ENCODE measurements around the gene AQP12B.
"Not testable (repeated sequence)": the region's sequence is repeated elsewhere in the genome, so short reads cannot be mapped to it uniquely, and the experiment has no call there.

Gene AQP12B

DNA sequence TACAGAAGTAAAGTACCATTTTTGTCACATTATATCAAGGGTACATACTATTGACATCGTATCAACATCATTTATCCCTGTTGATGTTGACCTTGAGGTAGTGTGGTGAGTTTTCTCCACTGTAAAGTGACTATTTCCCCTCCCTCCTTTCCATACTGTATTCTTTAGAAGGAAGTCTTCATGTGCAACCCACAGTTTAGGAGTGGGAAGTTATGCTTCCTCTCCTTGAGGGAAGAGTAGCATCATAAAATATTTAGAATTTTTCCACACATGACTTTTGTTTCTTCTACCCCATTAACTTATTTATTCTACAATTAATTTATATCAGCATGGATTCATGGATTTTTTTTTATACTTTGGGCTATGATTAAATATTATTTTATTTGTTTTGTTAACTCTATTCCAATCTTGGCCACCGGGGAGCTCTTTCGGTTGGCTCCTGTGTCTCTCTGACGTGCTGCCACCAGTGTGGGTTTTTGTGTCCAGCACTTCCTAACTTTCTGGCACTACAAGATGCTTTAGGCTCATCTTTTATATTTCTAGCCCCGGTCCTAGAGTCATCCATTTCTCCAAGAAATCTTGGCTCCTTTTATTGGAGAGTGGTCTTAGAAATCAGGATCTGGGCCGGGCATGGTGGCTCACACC is 19.0 kb downstream of the AQP12B start:
- no peak overlapping the region for H2AFZ ChIP-seq (ENCODE audit: low read depth, low read length)
- H3K4me2 ChIP-seq (ENCODE audit: low read length), result no peak overlapping the region
- H3K36me3 ChIP-seq (replicated peaks; ENCODE audit: low read depth, low read length), result no peaks in the 10 kb centered on the region
- TF ChIP-seq EZH2phosphoT487 (IDR thresholded peaks at IDR 0.05; ENCODE audit: low read depth), result no peak
- TF ChIP-seq, protein P1, sequence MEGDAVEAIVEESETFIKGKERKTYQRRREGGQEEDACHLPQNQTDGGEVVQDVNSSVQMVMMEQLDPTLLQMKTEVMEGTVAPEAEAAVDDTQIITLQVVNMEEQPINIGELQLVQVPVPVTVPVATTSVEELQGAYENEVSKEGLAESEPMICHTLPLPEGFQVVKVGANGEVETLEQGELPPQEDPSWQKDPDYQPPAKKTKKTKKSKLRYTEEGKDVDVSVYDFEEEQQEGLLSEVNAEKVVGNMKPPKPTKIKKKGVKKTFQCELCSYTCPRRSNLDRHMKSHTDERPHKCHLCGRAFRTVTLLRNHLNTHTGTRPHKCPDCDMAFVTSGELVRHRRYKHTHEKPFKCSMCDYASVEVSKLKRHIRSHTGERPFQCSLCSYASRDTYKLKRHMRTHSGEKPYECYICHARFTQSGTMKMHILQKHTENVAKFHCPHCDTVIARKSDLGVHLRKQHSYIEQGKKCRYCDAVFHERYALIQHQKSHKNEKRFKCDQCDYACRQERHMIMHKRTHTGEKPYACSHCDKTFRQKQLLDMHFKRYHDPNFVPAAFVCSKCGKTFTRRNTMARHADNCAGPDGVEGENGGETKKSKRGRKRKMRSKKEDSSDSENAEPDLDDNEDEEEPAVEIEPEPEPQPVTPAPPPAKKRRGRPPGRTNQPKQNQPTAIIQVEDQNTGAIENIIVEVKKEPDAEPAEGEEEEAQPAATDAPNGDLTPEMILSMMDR (IDR thresholded peaks at IDR 0.05; ENCODE audit: low read depth, low read length), result no peak
- no peak overlapping the region for H3K9ac ChIP-seq (ENCODE audit: low read length)
- H3K27me3 ChIP-seq (ENCODE audit: low read depth, low read length), result peaks cover 6% of the 10 kb centered on the region
- no peak overlapping the region for H3K4me3 ChIP-seq (ENCODE audit: low read length)
- H3K4me1 ChIP-seq (ENCODE audit: low read length), result no peaks in the 10 kb centered on the region
- H3K27ac ChIP-seq (ENCODE audit: low read length), result no peak overlapping the region
- no peaks in the 10 kb centered on the region for H4K20me1 ChIP-seq (ENCODE audit: insufficient read depth, low read length)
- no peaks in the 10 kb centered on the region for H3K79me2 ChIP-seq (ENCODE audit: low read length)
- H3K9me3 ChIP-seq (ENCODE audit: insufficient read depth, low read length), result no peaks in the 10 kb centered on the region

DNA sequence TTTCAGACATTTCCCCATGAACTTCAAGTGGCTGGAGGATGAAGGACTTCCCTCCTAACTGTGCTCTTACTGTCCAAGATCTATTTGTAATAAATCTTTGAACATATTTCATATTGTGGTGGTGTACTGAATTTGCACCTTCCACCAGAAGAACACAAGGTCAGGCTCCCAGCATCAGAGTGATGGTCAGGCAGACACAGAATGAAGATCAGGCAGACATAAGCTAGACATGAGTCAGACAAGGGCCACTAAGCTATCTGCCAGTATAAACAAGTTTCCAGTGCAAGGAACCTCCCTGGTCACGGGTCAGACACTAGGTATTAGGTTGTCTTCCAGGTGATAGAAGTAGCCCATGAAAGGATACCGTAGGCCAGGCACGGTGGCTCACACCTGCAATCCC is 20.0 kb downstream of the AQP12B start:
- H3K4me1 ChIP-seq (ENCODE audit: low read length), result no peaks in the 10 kb centered on the region
- no peaks in the 10 kb centered on the region for H3K36me3 ChIP-seq (replicated peaks; ENCODE audit: low read depth, low read length)
- no peaks in the 10 kb centered on the region for H4K20me1 ChIP-seq (ENCODE audit: insufficient read depth, low read length)
- H3K79me2 ChIP-seq (ENCODE audit: low read length), result no peaks in the 10 kb centered on the region
- H3K9ac ChIP-seq (ENCODE audit: low read length), result no peak overlapping the region
- no peak overlapping the region for H3K27ac ChIP-seq (ENCODE audit: low read length)
- TF ChIP-seq EZH2phosphoT487 (IDR thresholded peaks at IDR 0.05; ENCODE audit: low read depth), result no peak
- TF ChIP-seq, protein P1 (IDR thresholded peaks at IDR 0.05; ENCODE audit: low read depth, low read length), result no peak
- no peaks in the 10 kb centered on the region for H3K9me3 ChIP-seq (ENCODE audit: insufficient read depth, low read length)
- H3K27me3 ChIP-seq (ENCODE audit: low read depth, low read length), result peaks cover 8% of the 10 kb centered on the region
- no peak overlapping the region for H3K4me3 ChIP-seq (ENCODE audit: low read length)
- no peak overlapping the region for H3K4me2 ChIP-seq (ENCODE audit: low read length)
- no peak overlapping the region for H2AFZ ChIP-seq (ENCODE audit: low read depth, low read length)

DNA sequence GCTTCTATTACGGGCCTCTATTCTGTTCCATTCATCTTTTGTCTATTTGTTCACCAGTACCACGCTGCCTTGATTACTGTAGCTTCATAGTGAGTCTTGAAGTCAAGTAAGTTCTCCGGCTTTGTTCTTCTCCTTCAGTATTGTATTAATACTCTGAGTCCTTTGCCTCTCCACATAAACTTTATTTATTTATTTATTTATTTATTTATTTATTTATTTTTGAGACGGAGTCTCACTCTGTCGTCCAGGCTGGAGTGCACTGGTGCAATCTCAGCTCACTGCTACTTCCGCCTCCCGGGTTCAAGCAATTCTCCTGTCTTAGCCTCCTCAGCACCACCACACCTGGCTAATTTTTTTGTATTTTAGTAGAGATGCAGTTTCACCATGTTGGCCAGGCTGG is 22.8 kb downstream of the AQP12B start:
- H3K4me2 ChIP-seq (ENCODE audit: low read length); H3K79me2 ChIP-seq (ENCODE audit: low read length); H2AFZ ChIP-seq (ENCODE audit: low read depth, low read length); H3K9me3 ChIP-seq (ENCODE audit: insufficient read depth, low read length); H3K4me1 ChIP-seq (ENCODE audit: low read length); H3K4me3 ChIP-seq (ENCODE audit: low read length); H4K20me1 ChIP-seq (ENCODE audit: insufficient read depth, low read length); H3K27ac ChIP-seq (ENCODE audit: low read length); H3K9ac ChIP-seq (ENCODE audit: low read length); H3K36me3 ChIP-seq (replicated peaks; ENCODE audit: low read depth, low read length): not testable (repeated sequence)
- peaks cover 30% of the 10 kb centered on the region for H3K27me3 ChIP-seq (ENCODE audit: low read depth, low read length)

DNA sequence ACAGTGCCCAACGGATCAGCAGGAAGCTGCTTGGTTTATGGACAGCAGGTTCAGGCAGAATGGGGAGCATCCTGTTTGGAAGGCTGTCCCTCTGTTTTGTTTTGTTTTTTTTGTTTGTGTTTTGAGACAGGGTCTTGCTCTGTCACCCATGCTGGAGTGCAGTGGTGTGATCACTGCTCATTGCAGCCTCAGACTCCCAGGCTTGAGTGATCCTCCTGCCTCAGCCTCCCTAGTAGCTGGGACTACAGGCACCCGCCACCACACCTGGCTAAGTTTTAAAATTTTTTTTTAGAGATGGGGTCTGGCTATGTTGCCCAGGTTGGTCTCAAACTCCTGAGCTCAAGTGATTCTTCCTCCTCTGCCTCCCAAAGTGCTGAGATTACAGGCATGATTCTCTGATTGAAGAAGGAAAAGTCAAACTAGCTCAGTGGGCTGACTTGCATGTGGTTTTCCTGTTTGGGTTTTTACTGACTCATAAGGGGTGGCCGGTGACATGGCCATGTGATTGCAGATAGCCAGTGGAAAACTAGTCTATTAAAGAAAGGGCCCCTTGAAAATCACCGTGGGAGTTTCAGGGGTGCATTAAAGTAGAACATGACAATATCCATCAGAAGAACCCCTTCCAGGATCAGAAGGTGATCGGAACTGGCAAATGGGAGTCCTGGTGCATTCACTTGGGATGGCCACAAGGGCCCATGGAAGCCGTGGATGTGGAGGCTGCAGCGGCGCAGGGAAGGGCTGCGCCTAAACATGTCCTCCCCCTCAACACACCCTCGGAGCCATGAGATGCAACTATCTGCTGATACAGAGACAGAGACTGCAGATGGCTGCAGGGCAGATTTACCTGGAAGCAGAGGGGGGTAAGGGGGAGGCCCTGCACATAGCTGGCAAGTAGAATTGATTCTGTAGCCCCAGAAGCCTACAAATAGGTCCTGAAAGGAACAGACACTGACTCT is 26.5 kb downstream of the AQP12B start:
- no peaks in the 10 kb centered on the region for H3K4me1 ChIP-seq (ENCODE audit: low read length)
- H3K36me3 ChIP-seq (replicated peaks; ENCODE audit: low read depth, low read length), result no peaks in the 10 kb centered on the region
- no peak overlapping the region for H3K4me3 ChIP-seq (ENCODE audit: low read length)
- no peak overlapping the region for H3K27ac ChIP-seq (ENCODE audit: low read length)
- H3K9ac ChIP-seq (ENCODE audit: low read length), result no peak overlapping the region
- H2AFZ ChIP-seq (ENCODE audit: low read depth, low read length), result no peak overlapping the region
- no peaks in the 10 kb centered on the region for H4K20me1 ChIP-seq (ENCODE audit: insufficient read depth, low read length)
- H3K27me3 ChIP-seq (ENCODE audit: low read depth, low read length), result peaks cover 35% of the 10 kb centered on the region
- no peaks in the 10 kb centered on the region for H3K79me2 ChIP-seq (ENCODE audit: low read length)
- no peaks in the 10 kb centered on the region for H3K9me3 ChIP-seq (ENCODE audit: insufficient read depth, low read length)
- TF ChIP-seq, protein P1 (IDR thresholded peaks at IDR 0.05; ENCODE audit: low read depth, low read length), result no peak
- TF ChIP-seq EZH2phosphoT487 (IDR thresholded peaks at IDR 0.05; ENCODE audit: low read depth), result no peak
- no peak overlapping the region for H3K4me2 ChIP-seq (ENCODE audit: low read length)

All from OCI-LY3 (cell line).